GM20000 (cell line): ENCODE measurements around the gene PHLPP1.

Source experiments
- DNase-seq: peaks from one replicate; pipeline ENCODE4 v3.0.0; 2012; ENCODE audit warnings: low spot score
- TF ChIP-seq, protein P1 (sequence below): IDR thresholded peaks from 2 replicates; pipeline ENCODE4 v1.5.1; 2012; ENCODE audit warnings: mild to moderate bottlenecking, control low read depth; ENCODE audit errors: extremely low read depth, missing control alignments

PHLPP1 gene

DNA sequence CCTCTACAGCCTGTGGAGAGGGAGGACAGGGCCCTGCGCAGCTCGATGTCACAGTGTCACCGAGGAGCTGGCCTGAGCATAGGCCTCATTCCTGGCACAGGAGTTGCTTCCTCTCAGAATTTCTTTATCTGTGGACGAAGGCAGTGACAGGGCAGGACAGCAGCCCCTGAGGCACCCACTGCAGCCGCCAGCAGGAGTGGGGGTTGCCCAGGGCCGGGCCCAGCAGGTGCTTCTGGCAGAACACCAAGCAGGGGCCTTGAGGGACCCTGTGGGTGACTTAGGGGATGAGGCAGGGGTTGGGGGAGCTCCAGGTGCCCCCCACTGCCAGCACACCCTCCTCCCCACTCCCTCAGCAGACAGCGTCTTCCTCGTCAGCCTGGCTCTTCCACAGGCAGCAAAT, 290.0 kb downstream of the PHLPP1 start:
- TF ChIP-seq, protein P1, sequence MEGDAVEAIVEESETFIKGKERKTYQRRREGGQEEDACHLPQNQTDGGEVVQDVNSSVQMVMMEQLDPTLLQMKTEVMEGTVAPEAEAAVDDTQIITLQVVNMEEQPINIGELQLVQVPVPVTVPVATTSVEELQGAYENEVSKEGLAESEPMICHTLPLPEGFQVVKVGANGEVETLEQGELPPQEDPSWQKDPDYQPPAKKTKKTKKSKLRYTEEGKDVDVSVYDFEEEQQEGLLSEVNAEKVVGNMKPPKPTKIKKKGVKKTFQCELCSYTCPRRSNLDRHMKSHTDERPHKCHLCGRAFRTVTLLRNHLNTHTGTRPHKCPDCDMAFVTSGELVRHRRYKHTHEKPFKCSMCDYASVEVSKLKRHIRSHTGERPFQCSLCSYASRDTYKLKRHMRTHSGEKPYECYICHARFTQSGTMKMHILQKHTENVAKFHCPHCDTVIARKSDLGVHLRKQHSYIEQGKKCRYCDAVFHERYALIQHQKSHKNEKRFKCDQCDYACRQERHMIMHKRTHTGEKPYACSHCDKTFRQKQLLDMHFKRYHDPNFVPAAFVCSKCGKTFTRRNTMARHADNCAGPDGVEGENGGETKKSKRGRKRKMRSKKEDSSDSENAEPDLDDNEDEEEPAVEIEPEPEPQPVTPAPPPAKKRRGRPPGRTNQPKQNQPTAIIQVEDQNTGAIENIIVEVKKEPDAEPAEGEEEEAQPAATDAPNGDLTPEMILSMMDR: no peak
- DNase-seq: no peak

- DNase-seq: no peak
- TF ChIP-seq, protein P1: no peak
Measured at GRCh38 chr18:63007231-63007630, 291.9 kb downstream of the PHLPP1 start.

DNA sequence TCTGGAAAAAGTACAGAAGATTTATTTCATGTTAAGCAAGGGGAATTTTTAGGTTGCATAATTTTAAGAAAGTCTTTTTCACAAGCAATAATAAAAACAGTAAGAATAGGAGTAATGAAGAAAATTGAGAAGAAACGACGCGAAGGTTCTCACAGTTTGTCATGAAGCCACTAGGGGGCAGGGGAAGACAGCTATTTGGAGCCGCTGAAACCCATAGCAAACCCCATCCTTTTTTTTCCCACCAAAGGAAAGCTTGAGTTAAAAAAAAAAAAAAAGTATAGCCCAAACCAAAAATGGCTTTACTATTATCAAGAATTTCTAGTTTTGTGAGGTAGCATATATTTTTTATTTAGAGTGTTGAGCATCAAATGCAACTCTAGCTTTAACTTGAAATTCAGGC, 300.9 kb downstream of the PHLPP1 start:
- TF ChIP-seq, protein P1: peak; percentile 60
- DNase-seq: peak; percentile 78

DNA sequence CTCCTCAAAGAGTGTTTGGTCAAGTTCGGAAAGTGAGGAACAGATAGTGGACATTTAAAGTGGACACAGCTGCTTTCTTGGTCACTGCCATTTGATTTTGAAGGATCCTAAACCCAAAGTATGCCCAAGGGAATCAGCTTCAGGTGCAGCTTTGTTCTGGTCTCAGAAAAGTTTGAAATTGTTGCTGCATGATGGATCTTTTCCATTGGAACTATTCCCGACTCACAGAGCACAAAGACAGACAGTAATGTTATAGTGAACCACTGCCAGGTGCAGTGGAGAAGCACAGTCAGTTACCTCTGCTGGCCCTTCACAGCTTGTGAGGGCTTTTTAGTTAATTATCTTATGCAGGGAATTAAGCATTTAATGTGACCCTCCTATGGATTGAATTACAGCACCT, 301.7 kb downstream of the PHLPP1 start:
- no peak for DNase-seq
- TF ChIP-seq, protein P1: no peak

DNA sequence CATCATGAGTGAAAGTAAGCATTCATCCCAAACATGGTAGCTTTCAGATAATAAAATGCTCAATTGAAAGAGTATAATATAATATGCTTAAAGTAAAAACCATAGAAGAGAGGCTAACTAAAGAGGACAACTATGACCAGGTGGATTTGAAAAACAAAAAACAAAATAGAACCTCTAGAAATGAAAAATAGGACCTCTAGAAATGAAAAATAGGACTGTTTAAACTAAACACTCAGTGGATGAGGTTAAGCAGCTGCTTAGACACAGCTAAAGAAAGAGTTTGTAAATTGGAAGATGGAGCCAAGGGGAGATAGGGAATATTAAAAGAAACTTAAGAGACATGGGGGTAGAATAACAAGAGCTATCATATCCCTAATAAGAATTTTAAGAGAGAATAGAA, 302.6 kb downstream of the PHLPP1 start:
- TF ChIP-seq, protein P1: no peak
- DNase-seq: no peak

DNA sequence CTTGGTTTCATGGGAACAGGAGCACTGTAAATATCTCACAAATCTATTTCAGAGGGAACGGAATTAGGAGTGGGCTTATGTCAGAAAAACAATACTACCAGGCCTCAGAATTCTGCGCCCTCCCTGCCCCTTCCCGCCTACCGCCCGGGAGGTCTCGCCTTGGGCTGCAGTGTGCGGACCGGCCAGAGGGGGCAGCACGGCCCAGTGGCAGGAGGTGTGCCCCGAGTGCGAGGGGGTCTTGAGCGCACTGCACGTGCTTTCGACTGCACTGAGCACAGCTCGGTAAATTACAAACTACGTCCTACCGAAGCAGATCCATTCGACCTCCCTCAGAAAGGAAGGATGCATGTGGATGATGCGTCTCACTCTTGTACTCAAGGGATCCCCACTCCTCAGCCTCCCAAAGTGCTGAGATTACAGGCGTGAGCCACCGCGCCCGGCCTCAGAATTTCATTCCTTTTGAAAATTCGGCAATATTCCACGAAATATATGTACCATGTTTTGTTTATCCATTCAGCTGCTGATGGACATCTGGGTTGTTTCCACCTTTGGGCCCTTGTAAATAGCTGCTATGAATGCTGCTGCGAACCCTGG, 307.2 kb downstream of the PHLPP1 start:
- DNase-seq: no peak
- TF ChIP-seq, protein P1: peak; percentile 19

DNA sequence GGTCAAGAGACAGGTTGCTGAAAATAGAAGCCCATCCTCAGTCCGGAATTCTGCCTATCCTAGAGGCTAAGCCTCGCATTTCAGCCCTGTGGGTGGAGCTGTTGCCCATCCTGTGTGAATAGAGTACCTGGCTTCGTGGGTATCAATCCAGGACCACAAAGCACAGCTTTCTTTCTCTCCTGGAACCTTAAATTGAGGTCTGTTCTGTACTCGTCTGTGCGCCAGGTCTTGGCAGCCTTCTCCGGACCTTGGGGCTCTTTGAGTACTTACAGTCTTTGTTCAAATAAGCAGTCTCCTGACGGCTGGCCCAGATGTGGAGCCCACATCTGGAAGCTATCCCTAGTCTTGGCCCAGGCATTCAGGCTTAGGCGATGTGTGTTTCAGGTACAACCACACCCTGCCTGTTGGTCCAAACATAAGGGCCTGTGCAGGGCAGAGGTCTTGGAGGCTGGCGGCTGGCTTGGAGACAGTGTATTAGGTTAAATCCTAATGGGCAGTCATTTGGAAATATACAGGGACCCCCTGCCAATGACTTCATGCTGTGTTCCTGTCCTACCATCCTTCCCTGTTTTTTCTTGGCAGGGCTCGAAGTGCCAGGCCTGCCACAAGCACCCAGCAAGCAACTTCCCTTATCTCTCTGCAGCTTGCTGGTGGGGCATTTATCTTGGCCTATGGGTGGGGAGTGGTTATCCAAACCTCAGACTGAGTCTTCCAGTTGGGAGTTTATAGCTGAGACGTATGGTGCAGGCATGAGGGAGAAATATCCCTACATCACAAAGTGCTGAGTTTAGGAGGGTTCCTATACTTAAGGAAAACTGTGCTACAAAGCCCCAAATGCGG, 310.1 kb downstream of the PHLPP1 start:
- DNase-seq: no peak
- TF ChIP-seq, protein P1: no peak
